ENCODE data around the gene CYP2W1.

Gene CYP2W1

GRCh38 chr7:956031-956430, 26.9 kb upstream of the CYP2W1 start (continued):
- TF ChIP-seq ZNF169 (tag by site-specific recombination; IDR thresholded peaks at IDR 0.05), result no peak
- no peak for TF ChIP-seq BCL11B (tag by site-specific recombination; IDR thresholded peaks at IDR 0.05; ENCODE audit: low read depth)
- no peak for TF ChIP-seq ZNF16 (tag by site-specific recombination; IDR thresholded peaks at IDR 0.05; ENCODE audit: low read depth)
- TF ChIP-seq PRDM1 (tag by site-specific recombination; IDR thresholded peaks at IDR 0.05), result no peak
- TF ChIP-seq ZNF274 (IDR thresholded peaks at IDR 0.05; ENCODE audit: low read length), result no peak
- TF ChIP-seq ZNF274 (tag by site-specific recombination; IDR thresholded peaks at IDR 0.05; ENCODE audit: borderline replicate concordance), result no peak

DNA sequence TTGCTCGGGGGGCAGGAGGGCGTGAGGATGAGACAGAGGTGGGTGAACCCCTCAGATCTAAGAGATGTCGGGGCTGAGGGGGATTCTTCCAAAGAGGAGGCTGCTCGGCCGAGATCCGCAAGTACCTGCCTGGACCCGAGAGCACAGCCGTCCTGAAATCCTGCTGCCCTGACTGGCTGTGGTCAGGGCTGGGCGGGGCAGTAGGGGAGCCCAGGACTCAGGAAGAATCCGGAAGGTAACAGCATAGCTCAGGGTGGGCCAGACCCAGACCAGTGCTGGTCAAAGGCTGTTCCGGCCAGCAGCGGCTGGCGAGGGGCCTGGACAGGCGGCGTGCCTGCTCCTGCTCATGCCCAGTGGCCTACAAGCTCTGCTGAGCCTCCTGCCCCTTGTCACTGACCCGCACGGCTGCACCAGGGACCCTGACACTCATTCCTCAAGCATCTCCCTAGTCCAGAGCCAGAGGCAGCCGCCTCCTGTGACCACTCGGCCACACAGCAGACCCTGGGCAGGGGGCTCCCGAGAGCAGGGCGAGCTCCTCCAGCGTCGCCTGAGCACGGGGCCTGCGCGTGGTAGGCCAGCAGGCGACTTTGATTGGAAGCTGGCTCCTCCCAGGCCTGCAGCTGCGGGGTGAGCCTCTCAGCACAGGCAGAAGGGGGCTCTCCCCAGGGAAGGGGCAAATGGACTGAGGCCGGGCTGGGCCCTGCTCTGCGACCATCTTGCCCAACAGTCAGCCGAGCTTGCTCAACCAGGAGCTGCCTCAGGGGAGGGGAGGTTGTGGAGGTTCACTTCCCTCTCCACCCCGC, 25.4 kb upstream of the CYP2W1 start:
- POLR2A ChIA-PET, result no interaction called here

GRCh38 chr7:958221-959200, 24.5 kb upstream of the CYP2W1 start:
- Histone ChIP-seq H3K9me3 (ENCODE audit: control insufficient read depth, insufficient read depth, low read depth, low read length) (no peaks in the 10 kb centered on the region), H3K4me3 (ENCODE audit: low read depth, low read length) (no peak overlapping the region), H3K4me1 (ENCODE audit: control insufficient read depth, insufficient read depth, low read length) (no peaks in the 10 kb centered on the region), H3K27ac (ENCODE audit: extremely low read depth, low read depth, low read length) (no peak overlapping the region), H3K36me3 (ENCODE audit: control insufficient read depth in 2 of 2, insufficient read depth in 1 of 2, low read length in 2 of 2) (no peaks in the 10 kb centered on the region)
- ChIA-PET CTCF (interaction anchor here (1.3 kb wide), 1 partner anchor 35 kb away, joined by 6 read pairs; no protein-coding TSS in a partner anchor), POLR2A (no interaction called here)
- TF ChIP-seq, protein P1, sequence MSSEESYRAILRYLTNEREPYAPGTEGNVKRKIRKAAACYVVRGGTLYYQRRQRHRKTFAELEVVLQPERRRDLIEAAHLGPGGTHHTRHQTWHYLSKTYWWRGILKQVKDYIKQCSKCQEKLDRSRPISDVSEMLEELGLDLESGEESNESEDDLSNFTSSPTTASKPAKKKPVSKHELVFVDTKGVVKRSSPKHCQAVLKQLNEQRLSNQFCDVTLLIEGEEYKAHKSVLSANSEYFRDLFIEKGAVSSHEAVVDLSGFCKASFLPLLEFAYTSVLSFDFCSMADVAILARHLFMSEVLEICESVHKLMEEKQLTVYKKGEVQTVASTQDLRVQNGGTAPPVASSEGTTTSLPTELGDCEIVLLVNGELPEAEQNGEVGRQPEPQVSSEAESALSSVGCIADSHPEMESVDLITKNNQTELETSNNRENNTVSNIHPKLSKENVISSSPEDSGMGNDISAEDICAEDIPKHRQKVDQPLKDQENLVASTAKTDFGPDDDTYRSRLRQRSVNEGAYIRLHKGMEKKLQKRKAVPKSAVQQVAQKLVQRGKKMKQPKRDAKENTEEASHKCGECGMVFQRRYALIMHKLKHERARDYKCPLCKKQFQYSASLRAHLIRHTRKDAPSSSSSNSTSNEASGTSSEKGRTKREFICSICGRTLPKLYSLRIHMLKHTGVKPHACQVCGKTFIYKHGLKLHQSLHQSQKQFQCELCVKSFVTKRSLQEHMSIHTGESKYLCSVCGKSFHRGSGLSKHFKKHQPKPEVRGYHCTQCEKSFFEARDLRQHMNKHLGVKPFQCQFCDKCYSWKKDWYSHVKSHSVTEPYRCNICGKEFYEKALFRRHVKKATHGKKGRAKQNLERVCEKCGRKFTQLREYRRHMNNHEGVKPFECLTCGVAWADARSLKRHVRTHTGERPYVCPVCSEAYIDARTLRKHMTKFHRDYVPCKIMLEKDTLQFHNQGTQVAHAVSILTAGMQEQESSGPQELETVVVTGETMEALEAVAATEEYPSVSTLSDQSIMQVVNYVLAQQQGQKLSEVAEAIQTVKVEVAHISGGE (tag by site-specific recombination; conservative IDR thresholded peaks at IDR 0.05; ENCODE audit: low read depth), result no peak
- TF ChIP-seq, protein P2, sequence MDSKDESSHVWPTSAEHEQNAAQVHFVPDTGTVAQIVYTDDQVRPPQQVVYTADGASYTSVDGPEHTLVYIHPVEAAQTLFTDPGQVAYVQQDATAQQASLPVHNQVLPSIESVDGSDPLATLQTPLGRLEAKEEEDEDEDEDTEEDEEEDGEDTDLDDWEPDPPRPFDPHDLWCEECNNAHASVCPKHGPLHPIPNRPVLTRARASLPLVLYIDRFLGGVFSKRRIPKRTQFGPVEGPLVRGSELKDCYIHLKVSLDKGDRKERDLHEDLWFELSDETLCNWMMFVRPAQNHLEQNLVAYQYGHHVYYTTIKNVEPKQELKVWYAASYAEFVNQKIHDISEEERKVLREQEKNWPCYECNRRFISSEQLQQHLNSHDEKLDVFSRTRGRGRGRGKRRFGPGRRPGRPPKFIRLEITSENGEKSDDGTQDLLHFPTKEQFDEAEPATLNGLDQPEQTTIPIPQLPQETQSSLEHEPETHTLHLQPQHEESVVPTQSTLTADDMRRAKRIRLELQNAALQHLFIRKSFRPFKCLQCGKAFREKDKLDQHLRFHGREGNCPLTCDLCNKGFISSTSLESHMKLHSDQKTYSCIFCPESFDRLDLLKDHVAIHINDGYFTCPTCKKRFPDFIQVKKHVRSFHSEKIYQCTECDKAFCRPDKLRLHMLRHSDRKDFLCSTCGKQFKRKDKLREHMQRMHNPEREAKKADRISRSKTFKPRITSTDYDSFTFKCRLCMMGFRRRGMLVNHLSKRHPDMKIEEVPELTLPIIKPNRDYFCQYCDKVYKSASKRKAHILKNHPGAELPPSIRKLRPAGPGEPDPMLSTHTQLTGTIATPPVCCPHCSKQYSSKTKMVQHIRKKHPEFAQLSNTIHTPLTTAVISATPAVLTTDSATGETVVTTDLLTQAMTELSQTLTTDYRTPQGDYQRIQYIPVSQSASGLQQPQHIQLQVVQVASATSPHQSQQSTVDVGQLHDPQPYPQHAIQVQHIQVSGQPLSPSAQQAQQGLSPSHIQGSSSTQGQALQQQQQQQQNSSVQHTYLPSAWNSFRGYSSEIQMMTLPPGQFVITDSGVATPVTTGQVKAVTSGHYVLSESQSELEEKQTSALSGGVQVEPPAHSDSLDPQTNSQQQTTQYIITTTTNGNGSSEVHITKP (tag by site-specific recombination; IDR thresholded peaks at IDR 0.05), result no peak

More for the DNA sequence above, 25.4 kb upstream of the CYP2W1 start:
- Histone ChIP-seq H3K4me3 (ENCODE audit: low read depth, low read length) (no peak overlapping the region), H3K36me3 (ENCODE audit: control insufficient read depth in 2 of 2, insufficient read depth in 1 of 2, low read length in 2 of 2) (no peaks in the 10 kb centered on the region), H3K27ac (ENCODE audit: extremely low read depth, low read depth, low read length) (no peak overlapping the region), H3K9me3 (ENCODE audit: control insufficient read depth, insufficient read depth, low read depth, low read length) (no peaks in the 10 kb centered on the region), H3K4me1 (ENCODE audit: control insufficient read depth, insufficient read depth, low read length) (no peaks in the 10 kb centered on the region; the same call in 1 of the 2 replicates)
- CTCF ChIA-PET, result interaction anchor here (1.3 kb wide), 1 partner anchor 35 kb away, joined by 6 read pairs; no protein-coding TSS in a partner anchor
- TF ChIP-seq ZNF19 (tag by site-specific recombination; IDR thresholded peaks at IDR 0.05; ENCODE audit: low read depth) (no peak), KLF16 (tag by site-specific recombination; IDR thresholded peaks at IDR 0.05) (no peak), ZFP37 (tag by site-specific recombination; IDR thresholded peaks at IDR 0.05) (no peak), ZNF223 (tag by site-specific recombination; IDR thresholded peaks at IDR 0.05) (no peak), ZNF426 (tag by site-specific recombination; IDR thresholded peaks at IDR 0.05) (no peak), ZNF514 (tag by site-specific recombination; IDR thresholded peaks at IDR 0.05) (no peak), ZNF133 (tag by site-specific recombination; IDR thresholded peaks at IDR 0.05) (no peak)
- TF ChIP-seq, protein P3, sequence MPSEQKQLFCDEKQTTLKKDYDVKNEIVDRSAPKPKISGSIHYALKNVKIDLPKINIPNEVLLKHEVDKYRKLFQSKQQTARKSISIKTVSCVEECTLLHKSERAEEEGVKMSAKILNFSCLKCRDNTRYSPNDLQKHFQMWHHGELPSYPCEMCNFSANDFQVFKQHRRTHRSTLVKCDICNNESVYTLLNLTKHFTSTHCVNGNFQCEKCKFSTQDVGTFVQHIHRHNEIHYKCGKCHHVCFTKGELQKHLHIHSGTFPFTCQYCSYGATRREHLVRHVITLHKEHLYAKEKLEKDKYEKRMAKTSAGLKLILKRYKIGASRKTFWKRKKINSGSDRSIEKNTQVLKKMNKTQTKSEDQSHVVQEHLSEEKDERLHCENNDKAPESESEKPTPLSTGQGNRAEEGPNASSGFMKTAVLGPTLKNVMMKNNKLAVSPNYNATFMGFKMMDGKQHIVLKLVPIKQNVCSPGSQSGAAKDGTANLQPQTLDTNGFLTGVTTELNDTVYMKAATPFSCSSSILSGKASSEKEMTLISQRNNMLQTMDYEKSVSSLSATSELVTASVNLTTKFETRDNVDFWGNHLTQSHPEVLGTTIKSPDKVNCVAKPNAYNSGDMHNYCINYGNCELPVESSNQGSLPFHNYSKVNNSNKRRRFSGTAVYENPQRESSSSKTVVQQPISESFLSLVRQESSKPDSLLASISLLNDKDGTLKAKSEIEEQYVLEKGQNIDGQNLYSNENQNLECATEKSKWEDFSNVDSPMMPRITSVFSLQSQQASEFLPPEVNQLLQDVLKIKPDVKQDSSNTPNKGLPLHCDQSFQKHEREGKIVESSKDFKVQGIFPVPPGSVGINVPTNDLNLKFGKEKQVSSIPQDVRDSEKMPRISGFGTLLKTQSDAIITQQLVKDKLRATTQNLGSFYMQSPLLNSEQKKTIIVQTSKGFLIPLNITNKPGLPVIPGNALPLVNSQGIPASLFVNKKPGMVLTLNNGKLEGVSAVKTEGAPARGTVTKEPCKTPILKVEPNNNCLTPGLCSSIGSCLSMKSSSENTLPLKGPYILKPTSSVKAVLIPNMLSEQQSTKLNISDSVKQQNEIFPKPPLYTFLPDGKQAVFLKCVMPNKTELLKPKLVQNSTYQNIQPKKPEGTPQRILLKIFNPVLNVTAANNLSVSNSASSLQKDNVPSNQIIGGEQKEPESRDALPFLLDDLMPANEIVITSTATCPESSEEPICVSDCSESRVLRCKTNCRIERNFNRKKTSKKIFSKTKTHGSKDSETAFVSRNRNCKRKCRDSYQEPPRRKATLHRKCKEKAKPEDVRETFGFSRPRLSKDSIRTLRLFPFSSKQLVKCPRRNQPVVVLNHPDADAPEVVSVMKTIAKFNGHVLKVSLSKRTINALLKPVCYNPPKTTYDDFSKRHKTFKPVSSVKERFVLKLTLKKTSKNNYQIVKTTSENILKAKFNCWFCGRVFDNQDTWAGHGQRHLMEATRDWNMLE (tag by site-specific recombination; conservative IDR thresholded peaks at IDR 0.05; ENCODE audit: low read depth), result no peak
- TF ChIP-seq, protein P4, sequence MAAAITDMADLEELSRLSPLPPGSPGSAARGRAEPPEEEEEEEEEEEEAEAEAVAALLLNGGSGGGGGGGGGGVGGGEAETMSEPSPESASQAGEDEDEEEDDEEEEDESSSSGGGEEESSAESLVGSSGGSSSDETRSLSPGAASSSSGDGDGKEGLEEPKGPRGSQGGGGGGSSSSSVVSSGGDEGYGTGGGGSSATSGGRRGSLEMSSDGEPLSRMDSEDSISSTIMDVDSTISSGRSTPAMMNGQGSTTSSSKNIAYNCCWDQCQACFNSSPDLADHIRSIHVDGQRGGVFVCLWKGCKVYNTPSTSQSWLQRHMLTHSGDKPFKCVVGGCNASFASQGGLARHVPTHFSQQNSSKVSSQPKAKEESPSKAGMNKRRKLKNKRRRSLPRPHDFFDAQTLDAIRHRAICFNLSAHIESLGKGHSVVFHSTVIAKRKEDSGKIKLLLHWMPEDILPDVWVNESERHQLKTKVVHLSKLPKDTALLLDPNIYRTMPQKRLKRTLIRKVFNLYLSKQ (tag by site-specific recombination; IDR thresholded peaks at IDR 0.05; ENCODE audit: borderline replicate concordance), result no peak

Measured in HEK293 (cell line).